NCI-H526 treated with DMSO at 0.1 percent for 48 hours (cell line): Measurements from ENCODE around the gene HYI.
"Not testable (repeated sequence)": the region's sequence is repeated elsewhere in the genome, so short reads cannot be mapped to it uniquely, and the experiment has no call there.

Source experiments
- DNase-seq: peaks from one replicate; lab custom pipeline; 2025; lab: John Stamatoyannopoulos, UW

HYI gene

DNA sequence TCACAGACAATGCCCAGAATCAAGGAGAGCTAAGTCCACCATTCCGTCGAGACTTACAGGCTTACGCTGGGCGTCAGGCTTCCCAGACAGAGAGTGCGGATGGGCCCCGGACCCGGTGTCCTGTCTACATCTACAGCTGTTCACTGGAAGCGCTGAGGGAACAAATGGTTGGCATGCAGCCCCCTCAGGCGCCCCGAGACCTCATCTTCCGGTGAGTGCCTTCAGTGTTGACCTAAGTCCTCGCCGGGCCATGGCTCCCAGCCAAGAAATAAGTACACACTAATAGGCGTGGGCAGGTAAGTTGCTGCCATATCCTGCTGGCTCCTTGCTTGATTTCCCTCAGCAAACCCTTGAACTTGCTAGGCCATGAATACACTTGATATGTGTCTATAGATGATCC lies 26.2 kb downstream of the HYI start:
- DNase-seq = no peak

DNA sequence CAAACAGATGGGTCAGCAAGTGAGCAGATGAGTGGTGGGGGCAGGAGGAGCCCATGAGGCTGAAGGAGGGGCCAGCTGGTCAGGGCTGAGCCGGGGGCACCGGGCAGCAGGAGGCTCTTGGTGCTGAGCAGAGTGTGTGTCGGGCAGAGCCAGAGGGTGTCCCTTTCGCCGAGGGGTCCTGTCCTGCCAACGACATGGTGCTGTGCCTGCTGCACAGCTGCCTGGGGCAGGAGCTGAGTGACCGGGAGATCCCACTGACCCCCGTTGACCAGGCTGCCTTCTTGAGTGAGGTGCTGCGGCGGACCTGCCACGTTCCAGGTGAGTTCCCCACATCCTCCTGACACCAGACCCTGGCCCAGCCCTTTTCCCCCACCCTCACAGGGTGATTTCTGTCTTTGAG lies 27.5 kb downstream of the HYI start:
- DNase-seq = no peak

- no peak for DNase-seq
Observed at GRCh38 chr1:43425045-43425444, 28.7 kb downstream of the HYI start.

DNA sequence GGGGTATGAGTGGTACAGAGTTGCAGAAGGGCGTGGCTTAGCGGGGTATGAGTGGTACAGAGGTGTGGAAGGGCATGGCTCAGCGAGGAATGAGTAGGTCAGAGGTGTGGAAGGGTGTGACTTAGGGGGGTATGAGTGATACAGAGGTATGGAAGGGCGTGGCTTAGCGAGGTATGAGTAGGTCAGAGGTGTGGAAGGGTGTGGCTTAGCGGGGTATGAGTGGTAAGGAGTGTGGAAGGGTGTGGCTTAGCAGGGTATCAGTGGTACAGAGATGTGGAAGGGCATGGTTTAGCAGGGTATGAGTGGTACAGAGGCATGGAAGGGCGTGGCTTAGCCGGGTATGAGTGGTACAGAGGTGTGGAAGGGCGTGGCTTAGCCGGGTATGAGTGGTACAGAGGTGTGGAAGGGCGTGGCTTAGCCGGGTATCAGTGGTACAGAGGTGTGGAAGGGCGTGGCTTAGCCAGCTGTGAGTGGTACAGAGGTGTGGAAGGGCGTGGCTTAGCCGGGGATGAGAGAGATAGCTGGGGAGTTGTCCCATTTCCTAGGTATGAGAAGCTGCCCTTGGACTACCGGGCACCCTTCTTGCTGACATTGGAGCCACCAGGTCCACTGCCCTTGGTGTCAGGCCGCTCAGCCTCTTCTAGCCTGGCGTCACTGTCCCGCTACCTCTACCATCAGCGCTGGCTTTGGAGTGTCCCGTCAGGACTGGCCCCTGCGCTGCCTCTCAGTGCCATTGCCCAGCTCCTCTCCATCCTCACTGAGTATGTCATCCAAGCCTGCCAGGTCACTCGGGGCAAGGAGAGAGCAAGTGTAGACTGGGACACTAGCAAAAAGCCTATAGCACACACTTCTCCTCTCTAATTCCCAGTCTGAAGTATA lies 29.8 kb downstream of the HYI start:
- DNase-seq = no peak

DNA sequence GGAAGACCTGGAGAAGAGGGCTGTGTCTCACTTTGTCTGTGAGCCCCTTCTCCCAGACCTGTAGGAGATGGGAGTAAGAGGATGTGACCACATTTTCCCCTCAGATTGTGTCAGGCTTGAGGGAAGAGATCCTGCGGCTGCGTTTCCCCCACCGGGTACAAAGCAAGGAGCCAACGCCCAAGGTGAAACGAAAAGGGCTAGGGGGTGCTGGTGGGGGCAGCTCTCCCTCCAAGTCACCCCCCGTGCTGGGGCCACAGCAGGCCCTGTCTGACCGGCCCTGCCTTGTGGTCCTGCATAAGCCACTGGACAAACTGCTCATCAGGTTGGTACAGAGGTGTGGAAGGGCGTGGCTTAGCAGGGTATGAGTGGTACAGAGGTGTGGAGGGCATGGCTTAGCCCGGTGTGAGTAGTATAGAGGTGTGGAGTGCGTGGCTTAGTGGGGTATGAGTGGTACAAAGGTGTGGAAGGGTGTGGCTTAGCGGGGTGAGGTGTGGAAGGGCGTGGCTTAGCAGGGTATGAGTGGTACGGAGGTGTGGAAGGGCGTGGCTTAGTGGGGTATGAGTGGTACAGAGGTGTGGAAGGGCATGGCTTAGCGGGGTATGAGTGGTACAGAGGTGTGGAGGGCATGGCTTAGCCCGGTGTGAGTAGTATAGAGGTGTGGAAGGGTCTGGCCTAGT lies 30.6 kb downstream of the HYI start:
- no peak for DNase-seq

- no peak for DNase-seq
Observed at GRCh38 chr1:43421976-43422750, 31.6 kb downstream of the HYI start.

- DNase-seq = no peak
Observed at GRCh38 chr1:43421396-43421795, 32.3 kb downstream of the HYI start.

DNA sequence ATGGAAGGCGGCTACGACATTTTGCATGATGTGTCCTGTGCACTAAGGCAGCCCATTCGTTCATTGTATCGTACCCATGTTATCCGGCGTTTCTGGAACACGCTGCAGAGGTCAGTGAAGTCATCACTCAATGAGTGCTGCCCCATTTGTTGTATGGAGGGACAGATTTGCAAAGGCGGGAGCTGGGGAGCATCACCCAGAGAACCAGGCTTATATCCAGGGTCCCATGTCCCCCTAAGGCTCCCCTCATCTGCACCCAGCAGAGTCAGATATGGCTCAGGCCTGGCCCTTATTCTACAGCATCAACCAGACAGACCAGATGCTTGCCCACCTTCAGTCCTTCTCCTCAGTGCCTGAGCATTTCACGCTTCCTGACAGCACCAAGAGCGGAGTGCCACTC lies 32.9 kb downstream of the HYI start:
- no peak for DNase-seq

DNA sequence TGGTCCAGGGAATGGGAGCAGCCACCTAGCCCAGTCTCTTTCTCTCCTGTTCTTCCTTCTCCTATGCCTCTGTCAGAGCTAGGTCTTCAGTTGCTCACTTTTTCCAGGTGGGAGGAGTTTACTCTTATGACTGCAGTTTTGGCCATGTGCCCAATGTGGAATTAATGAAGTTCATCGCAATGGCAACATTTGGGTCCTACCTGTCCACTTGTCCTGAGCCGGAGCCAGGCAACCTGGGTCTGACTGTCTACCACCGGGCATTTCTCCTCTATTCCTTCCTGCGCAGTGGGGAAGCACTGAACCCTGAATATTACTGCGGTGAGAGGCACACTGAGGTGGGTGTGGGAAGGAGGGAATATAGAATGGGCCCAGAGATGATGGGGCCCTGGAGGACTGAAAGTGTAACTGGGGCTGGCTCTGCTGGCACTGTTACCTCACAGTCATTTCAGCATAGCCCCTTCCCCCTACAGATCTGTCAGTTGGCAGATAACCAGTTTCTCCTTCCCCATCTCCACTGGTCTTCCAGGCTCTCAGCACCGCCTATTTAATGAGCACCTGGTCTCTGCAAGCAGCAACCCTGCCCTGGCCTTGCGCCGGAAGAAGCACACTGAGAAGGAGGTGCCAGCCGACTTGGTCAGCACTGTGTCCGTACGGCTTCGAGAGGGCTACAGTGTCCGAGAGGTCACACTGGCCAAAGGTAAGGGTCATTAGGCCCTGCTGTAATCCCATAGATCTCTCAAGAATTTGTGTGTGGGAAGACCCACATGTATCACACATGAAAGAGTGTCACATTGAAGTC lies 33.9 kb downstream of the HYI start:
- no peak for DNase-seq

- DNase-seq = no peak
Observed at GRCh38 chr1:43418858-43419257, 34.9 kb downstream of the HYI start.

GRCh38 chr1:43415901-43416300 lies 37.8 kb downstream of the HYI start:
- DNase-seq = no peak

DNA sequence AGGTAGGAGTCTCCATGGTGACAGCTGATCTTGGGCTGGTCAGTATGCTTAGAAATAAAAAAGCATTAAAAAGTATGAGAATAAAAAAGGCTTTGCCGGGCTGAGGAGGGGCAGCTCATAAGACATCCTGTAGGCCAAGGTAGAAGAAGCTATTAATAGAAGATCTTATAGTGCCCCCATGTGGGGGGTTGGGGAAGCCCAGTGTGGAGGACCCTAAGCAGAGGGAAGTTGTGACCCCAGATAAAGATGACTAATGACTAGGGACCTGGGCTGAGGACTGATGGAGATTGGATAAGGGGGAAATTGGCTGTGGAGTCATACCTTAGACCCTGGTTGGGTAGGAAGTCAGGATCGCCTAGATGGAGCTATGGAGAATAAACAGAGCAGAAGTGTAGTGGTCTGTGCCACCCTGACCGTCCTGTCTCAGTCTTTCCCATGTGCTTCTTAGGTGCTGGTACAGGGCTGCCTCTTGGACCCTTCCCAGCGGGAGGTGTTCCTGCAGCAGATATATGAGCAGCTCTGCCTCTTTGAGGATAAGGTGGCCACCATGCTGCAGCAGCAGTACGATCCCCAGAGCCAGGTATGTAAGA lies 39.0 kb downstream of the HYI start:
- DNase-seq = peak; percentile 63

DNA sequence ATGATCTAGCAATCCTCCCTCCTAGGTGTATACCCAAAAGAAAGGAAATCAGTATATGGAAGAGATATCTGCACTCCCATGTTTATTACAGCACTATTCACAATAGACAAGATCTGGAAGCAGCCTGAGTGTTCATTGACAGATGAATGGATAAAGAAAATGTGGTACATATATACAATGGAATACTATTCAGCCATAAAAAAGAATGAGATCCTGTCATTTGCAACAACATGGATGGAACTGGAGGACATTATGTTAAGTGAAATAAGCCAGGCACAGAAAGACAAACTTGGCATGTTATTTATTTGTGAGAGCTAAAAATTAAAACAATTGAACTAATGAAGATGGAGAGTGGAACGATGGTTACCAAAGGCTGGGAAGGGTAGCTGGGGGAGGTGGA lies 40.3 kb downstream of the HYI start:
- not testable (repeated sequence) for DNase-seq

- no peak for DNase-seq
Observed at GRCh38 chr1:43410571-43410970, 43.2 kb downstream of the HYI start.

DNA sequence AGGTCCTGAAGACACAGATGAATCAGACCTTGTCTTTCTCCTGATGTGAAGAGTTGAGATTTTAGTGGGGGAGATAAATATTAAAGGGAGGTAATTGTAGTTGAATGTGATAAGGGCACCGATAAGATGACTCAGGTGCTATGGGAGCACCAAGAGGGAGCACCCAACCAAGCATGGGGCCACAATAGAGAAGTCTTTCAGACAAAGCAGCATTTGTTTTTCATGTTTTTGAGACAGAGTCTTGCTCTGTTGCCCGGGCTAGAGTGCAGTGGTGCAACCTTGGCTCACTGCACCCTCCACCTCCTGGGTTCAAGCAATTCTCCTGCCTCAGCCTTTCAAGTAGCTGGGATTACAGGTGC lies 47.9 kb downstream of the HYI start:
- DNase-seq = no peak

DNA sequence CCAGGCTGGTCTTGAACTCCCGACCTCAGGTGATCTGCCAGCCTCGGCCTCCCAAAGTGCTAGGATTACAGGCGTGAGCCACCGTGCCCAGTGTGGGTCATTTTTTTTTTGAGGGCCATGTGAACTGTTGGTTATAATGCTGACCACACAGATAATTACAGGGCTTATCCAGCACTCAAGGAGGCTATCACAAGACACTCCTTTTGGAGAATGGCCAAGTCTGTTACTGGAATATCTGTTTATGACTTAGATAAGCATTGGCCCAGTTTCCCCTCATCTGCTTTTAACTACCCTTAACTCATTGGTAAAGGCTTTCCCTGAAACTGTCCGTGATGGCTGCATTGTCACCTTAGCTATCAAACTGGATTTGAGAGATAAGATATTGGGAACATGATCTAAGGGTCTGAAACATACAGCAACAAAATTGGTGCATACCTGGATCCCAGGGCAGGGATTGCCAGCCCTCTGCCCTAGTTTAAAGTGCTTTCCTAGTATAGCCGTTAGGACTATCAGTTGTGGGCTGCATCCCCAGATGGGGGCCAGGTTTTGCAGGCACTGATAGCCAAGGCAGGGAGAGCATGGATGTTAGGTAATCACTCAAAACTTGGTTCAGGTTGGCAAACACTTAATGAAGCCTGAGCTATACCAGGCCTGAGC lies 48.4 kb downstream of the HYI start:
- DNase-seq = no peak

- DNase-seq = no peak
Observed at GRCh38 chr1:43404353-43404752, 49.4 kb downstream of the HYI start.

GRCh38 chr1:43402089-43402865 lies 51.5 kb downstream of the HYI start:
- no peak for DNase-seq
